K562 (cell line): ENCODE measurements around the gene THADA. TPM values are rescaled to one million over a fixed set of nuclear protein-coding genes. Genes with fewer than 3 reads are reported as not detected.

Experiments
- ATAC-seq: fragments of 200-7000 bp; cut with Tn5 transposase; 3 replicates; pipeline ENCODE4 v1.9.1; 2020; ENCODE audit warnings: moderate library complexity
- BruUV-seq: library from RNA; stranded (reverse); fragments of 400-500 nt; replicated peaks from 2 replicates; lab custom pipeline; 2021; lab: Mats Ljungman, UMichigan
- CTCF ChIA-PET: fragments of 300-600 bp; formaldehyde crosslinking; extraction: SDS; loops from one replicate; lab custom pipeline; 2021; ENCODE audit warnings: low intra/inter-chr PET ratio; lab: Yijun Ruan, JAX
- POLR2A ChIA-PET: fragments of 300-600, 350-650 bp; sonication (Branson Sonifier 250); formaldehyde crosslinking; extraction: SDS; loops from one replicate; lab custom pipeline; 2021; ENCODE audit warnings: antibody characterized with exemption, inconsistent platforms; lab: Yijun Ruan, JAX
- DNase-seq, 4 experiments: peaks; one replicate each; pipeline versions ENCODE4 v3.0.0 to v3.0.0-alpha.2; 2011 to 2018; ENCODE audit warnings: low spot score in 3 of 4, mixed read lengths in 3 of 4; ENCODE audit errors: extremely low read depth in 1 of 4
- FAIRE-seq: peaks from 2 replicates; lab custom pipeline; 2011; peaks lifted over from hg19 to GRCh38; lab: Jason Lieb, UNC
- H2AFZ ChIP-seq: 2 replicates; pipeline ENCODE4 v1.6.0; 2011; ENCODE audit warnings: low read depth, low read length, control low read depth, inconsistent platforms
- H3K27ac ChIP-seq: fragments of 200-600 bp; 3 replicates; pipeline ENCODE4 v1.8.0; 2011; ENCODE audit warnings: low read depth, mild to moderate bottlenecking, control low read depth, inconsistent platforms, low read length, moderate library complexity, mixed read lengths; ENCODE audit errors: extremely low read depth
- H3K27me3 ChIP-seq, 2 experiments: fragments of 300-600 bp in 1 of 2; 2 replicates in 1 of 2; 3 replicates in 1 of 2; pipeline versions ENCODE4 v1.6.0 to v1.8.0; 2011; ENCODE audit warnings: inconsistent platforms in 2 of 2, low read length in 2 of 2, mild to moderate bottlenecking in 1 of 2, mixed read lengths in 1 of 2, moderate library complexity in 1 of 2; ENCODE audit not compliant: control insufficient read depth in 2 of 2, insufficient read depth in 2 of 2
- H3K36me3 ChIP-seq: fragments of 300-600 bp; 3 replicates; pipeline ENCODE4 v1.8.0; 2011; ENCODE audit warnings: mild to moderate bottlenecking, low read length, inconsistent platforms; ENCODE audit not compliant: control insufficient read depth, insufficient read depth
- H3K4me1 ChIP-seq, 2 experiments: fragments of 200-600 bp in 1 of 2; replicated peaks in 1 of 2; 2 replicates in 1 of 2; 3 replicates in 1 of 2; pipeline versions ENCODE4 v1.5.1 to v1.8.0; 2011; ENCODE audit warnings: inconsistent platforms in 2 of 2, low read length in 2 of 2, mild to moderate bottlenecking in 1 of 2, mixed read lengths in 1 of 2, moderate library complexity in 1 of 2; ENCODE audit not compliant: control insufficient read depth in 2 of 2, insufficient read depth in 2 of 2
- H3K4me2 ChIP-seq: 2 replicates; pipeline ENCODE4 v1.6.1; 2011; ENCODE audit warnings: low read length, control low read depth, inconsistent platforms, mixed read lengths; ENCODE audit not compliant: insufficient read depth
- H3K4me3 ChIP-seq: fragments of 200-600 bp; sonication (generic), shearing (Covaris generic); 2 replicates; pipeline ENCODE4 v1.5.1; 2016; ENCODE audit warnings: control low read depth, inconsistent platforms
- H3K79me2 ChIP-seq: fragments of 200-600 bp; 3 replicates; pipeline ENCODE4 v1.8.0; 2011; ENCODE audit warnings: low read length, inconsistent platforms; ENCODE audit not compliant: control insufficient read depth, insufficient read depth
- H3K9ac ChIP-seq, 2 experiments: 2 replicates each; pipeline versions ENCODE4 v1.6.0 to v1.6.1; 2011; ENCODE audit warnings: low read depth in 2 of 2, low read length in 2 of 2, control low read depth in 1 of 2, inconsistent platforms in 1 of 2, mild to moderate bottlenecking in 1 of 2, mixed read lengths in 1 of 2; ENCODE audit not compliant: insufficient read depth in 1 of 2
- H3K9me1 ChIP-seq: one replicate; pipeline ENCODE4 v1.6.0; 2011; ENCODE audit warnings: inconsistent platforms, mild to moderate bottlenecking, low read length, moderate library complexity; ENCODE audit not compliant: control insufficient read depth, insufficient read depth
- H3K9me3 ChIP-seq: replicated peaks from 2 replicates; pipeline ENCODE4 v1.5.1; 2011; ENCODE audit warnings: low read depth, low read length, inconsistent platforms; ENCODE audit not compliant: control insufficient read depth, insufficient read depth
- H4K20me1 ChIP-seq: replicated peaks from 2 replicates; pipeline ENCODE4 v1.6.1; 2011; ENCODE audit warnings: low read length, inconsistent platforms, mixed read lengths; ENCODE audit not compliant: control insufficient read depth, insufficient read depth
- ESRRA ChIP-seq: fragments of 450-650 bp; IDR thresholded peaks from 2 replicates; pipeline ENCODE4 v1.6.1; 2014; ENCODE audit warnings: low read depth, mild to moderate bottlenecking, moderate library complexity, borderline replicate concordance
- MEIS2 ChIP-seq: fragments of 450-650 bp; IDR thresholded peaks from 2 replicates; pipeline ENCODE4 v1.6.1; 2014; ENCODE audit warnings: mild to moderate bottlenecking; ENCODE audit not compliant: partially characterized antibody
- ZNF584 ChIP-seq: fragments of 200-800 bp; sonication (Bioruptor generic); IDR thresholded peaks from 2 replicates; pipeline ENCODE4 v1.6.1; 2016; ENCODE audit warnings: low read depth, mild to moderate bottlenecking, missing genetic modification characterization, missing compliant biosample characterization
- whole genome bisulfite sequencing: fragments of 100-300 bp; shearing (Covaris generic); methylation state at CpG from one replicate; pipeline ENCODE4 v1.1.6; 2016; ENCODE audit warnings: low coverage, mixed read lengths; ENCODE audit not compliant: insufficient coverage; ENCODE audit errors: missing lambda C conversion rate; 5-methylcytosine and 5-hydroxymethylcytosine counted together
- in situ Hi-C: fragments of 300-500 bp; cut with MboI; formaldehyde crosslinking; loops from 4 replicates; pipeline ENCODE4 v1.15.0; 2018; ENCODE audit warnings: inconsistent platforms, mixed read lengths
- intact Hi-C: fragments of 100-400 bp; cut with micrococcal nuclease; formaldehyde crosslinking; loops from 2 replicates; pipeline ENCODE4 v1.14.2; 2022
- polyA plus RNA-seq, 8 experiments: library from polyadenylated mRNA; depleted of rRNA in 4 of 8; stranded (reverse) in 5 of 8; unstranded in 3 of 8; fragments of >200 nt; fragmentation: Nextera tagmentation in 2 of 8; fragmentation: Illumina TruSeq in 1 of 8; extraction: Ambion mirVana in 2 of 8; extraction: Trizol in 1 of 8; gene quantifications; 2 replicates each; pipeline versions ENCODE4 v1.2.1 to v1.2.3, GENCODE V29; 2011 to 2014; ENCODE audit warnings: inconsistent platforms in 1 of 8, missing spikeins in 1 of 8
- total RNA-seq, 7 experiments: library from RNA; depleted of rRNA in 6 of 7; stranded (reverse); fragments of >200 nt in 6 of 7; fragmentation: Illumina TruSeq in 2 of 7; extraction: Trizol in 2 of 7; gene quantifications; 2 replicates each; pipeline versions ENCODE4 v1.2.1 to v1.2.3, GENCODE V29; 2011 to 2021; ENCODE audit warnings: low replicate concordance in 1 of 7
- TF ChIP-seq, protein P1 (sequence below): sonication (generic); formaldehyde crosslinking; IDR thresholded peaks from 2 replicates; pipeline ENCODE4 v1.5.0; 2020; ENCODE audit warnings: missing genetic modification reagents

THADA gene
- total and polyA plus RNA-seq, 9 of the 15 experiments (the other 6 are each of a cell fraction or from before 2014, with no cell fraction given) = 17.8 to 34.7 (median 31.9) TPM

DNA sequence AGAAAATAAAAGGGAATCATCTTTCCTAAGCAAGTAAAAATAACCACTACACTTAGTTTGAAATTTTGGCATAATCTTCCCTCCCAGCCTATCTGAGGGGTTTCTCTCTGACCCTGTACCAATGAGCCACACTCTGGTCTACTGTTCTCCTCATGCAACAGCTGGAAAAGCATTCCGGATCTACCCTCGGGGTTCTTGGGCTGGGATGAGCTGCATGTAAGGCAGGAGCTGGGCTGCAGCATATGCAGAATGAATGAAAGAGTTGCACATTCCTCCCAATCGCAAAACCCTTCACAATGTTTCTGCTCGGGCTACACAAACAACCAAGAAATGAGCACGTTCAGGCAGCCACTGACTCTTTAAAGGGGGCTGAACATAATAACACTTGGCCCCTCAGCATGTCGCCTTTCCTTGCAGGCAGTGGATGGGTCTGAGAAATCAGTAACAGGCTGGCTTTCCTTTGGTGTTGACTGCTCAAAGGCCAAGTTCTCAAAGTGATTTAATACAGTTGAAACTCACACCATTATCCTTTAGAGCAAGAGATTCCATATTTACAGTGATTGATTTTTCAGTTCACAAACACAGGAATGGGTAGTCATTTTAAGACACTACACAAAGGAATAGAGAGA lies 189.1 kb downstream of the THADA start:
- in situ Hi-C loops = no loop called here
- POLR2A ChIA-PET = interaction anchor here (1.0 kb wide), 1 partner anchor 21 kb away, joined by 3 read pairs; no protein-coding TSS in a partner anchor

DNA sequence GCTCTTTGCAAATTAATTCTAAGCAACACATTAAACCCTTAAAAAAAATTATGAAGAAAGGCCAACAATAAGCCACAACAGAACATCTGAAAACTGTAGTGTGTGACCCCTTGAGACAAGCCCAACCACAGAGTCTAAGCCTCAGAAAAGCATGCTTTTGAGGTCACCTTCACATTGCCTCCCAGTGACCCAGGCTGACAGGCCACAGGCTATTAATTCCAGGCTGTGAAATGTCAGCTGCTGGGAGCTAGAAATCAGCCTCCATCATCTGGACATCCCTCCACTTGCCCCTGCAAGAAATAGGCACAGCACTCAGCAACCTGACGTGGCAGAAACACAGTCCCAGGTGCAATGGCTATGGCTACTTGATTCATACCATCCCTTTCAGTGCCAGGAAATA lies 190.0 kb downstream of the THADA start:
- in situ Hi-C loops = no loop called here
- H3K4me2 ChIP-seq = no peak overlapping the region
- FAIRE-seq = no peak
- no peaks in the 10 kb centered on the region for H3K36me3 ChIP-seq
- no peaks in the 10 kb centered on the region for H3K79me2 ChIP-seq
- CTCF ChIA-PET = no interaction called here
- no peaks in the 10 kb centered on the region for H4K20me1 ChIP-seq
- no peaks in the 10 kb centered on the region for H3K27me3 ChIP-seq
- peak; percentile 44; the same call in 1 of the 3 replicates for ATAC-seq
- H3K4me3 ChIP-seq = no peak overlapping the region
- H3K9me3 ChIP-seq = no peaks in the 10 kb centered on the region
- no peak overlapping the region for H3K9ac ChIP-seq
- H3K9me1 ChIP-seq = no peaks in the 10 kb centered on the region
- POLR2A ChIA-PET = interaction anchor here (1.4 to 2.0 kb wide), 2 partner anchors 15 to 21 kb away, joined by 5 to 6 read pairs; no protein-coding TSS in a partner anchor
- 71% methylated on average over 1 of the region's 1 CpG for WGBS
- no peaks in the 10 kb centered on the region; a peak in 1 of 5 replicates for H3K4me1 ChIP-seq
- H3K27ac ChIP-seq = no peak overlapping the region; the same call in 2 of the 3 replicates
- DNase-seq = no peak
- intact Hi-C loops = no loop called here
- no TSS peak for BruUV-seq
- H2AFZ ChIP-seq = no peak overlapping the region
- TF ChIP-seq ESRRA = peak; percentile 63
- TF ChIP-seq ZNF584 = no peak
- TF ChIP-seq MEIS2 = peak; percentile 32

More for the DNA sequence above, 189.1 kb downstream of the THADA start:
- no TSS peak for BruUV-seq
- 65% methylated on average over 6 of the region's 6 CpGs for WGBS
- no peak overlapping the region for H3K27ac ChIP-seq
- intact Hi-C loops = no loop called here
- H3K9me1 ChIP-seq = no peaks in the 10 kb centered on the region
- H3K4me2 ChIP-seq = no peak overlapping the region
- no peak overlapping the region for H3K9ac ChIP-seq
- TF ChIP-seq, protein P1, sequence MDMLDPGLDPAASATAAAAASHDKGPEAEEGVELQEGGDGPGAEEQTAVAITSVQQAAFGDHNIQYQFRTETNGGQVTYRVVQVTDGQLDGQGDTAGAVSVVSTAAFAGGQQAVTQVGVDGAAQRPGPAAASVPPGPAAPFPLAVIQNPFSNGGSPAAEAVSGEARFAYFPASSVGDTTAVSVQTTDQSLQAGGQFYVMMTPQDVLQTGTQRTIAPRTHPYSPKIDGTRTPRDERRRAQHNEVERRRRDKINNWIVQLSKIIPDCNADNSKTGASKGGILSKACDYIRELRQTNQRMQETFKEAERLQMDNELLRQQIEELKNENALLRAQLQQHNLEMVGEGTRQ = no peak
- no peaks in the 10 kb centered on the region for H3K27me3 ChIP-seq
- no peaks in the 10 kb centered on the region for H3K79me2 ChIP-seq
- H2AFZ ChIP-seq = no peak overlapping the region
- FAIRE-seq (no peak), DNase-seq (no peak), ATAC-seq (no peak)
- H3K4me3 ChIP-seq = no peak overlapping the region
- CTCF ChIA-PET = no interaction called here
- H3K36me3 ChIP-seq = no peaks in the 10 kb centered on the region
- H4K20me1 ChIP-seq = no peaks in the 10 kb centered on the region
- no peaks in the 10 kb centered on the region for H3K9me3 ChIP-seq
- no peaks in the 10 kb centered on the region; a peak in 1 of 5 replicates for H3K4me1 ChIP-seq
